Activated CD8-positive, alpha-beta T cell treated with anti-CD3 and anti-CD28 coated beads for 36 hours (primary cell): ENCODE data around the gene STH. TPM values are rescaled to one million over a fixed set of nuclear protein-coding genes. Genes with fewer than 3 reads are reported as not detected.

Experiments used
- ATAC-seq: fragments of 200-7000 bp; cut with Tn5 transposase; one replicate; pipeline ENCODE4 v1.10.0; 2021; ENCODE audit warnings: mild to moderate bottlenecking, moderate library complexity
- CTCF ChIA-PET: fragments of 350-600 bp; sonication (Branson Sonifier 250); formaldehyde crosslinking; loops from one replicate; lab custom pipeline; 2021; ENCODE audit warnings: antibody characterized with exemption; lab: Charles Lee
- POLR2A ChIA-PET: fragments of 350-600 bp; sonication (Branson Sonifier 250); formaldehyde crosslinking; loops from one replicate; lab custom pipeline; 2021; ENCODE audit warnings: antibody characterized with exemption; lab: Charles Lee
- DNase-seq: peaks from one replicate; pipeline ENCODE4 v3.0.0-alpha.2; 2020
- H3K27ac Mint-ChIP-seq: one replicate; pipeline ENCODE4 v1.8.0; 2021; ENCODE audit warnings: mild to moderate bottlenecking, mixed read lengths
- H3K27me3 Mint-ChIP-seq: one replicate; pipeline ENCODE4 v1.8.0; 2021; ENCODE audit warnings: mixed read lengths
- H3K36me3 Mint-ChIP-seq: one replicate; pipeline ENCODE4 v1.8.0; 2021; ENCODE audit warnings: low read depth, mixed read lengths
- H3K4me1 Mint-ChIP-seq: one replicate; pipeline ENCODE4 v1.8.0; 2021; ENCODE audit warnings: low read depth, mixed read lengths
- H3K4me3 Mint-ChIP-seq: one replicate; pipeline ENCODE4 v1.8.0; 2021; ENCODE audit warnings: mild to moderate bottlenecking, moderate library complexity, mixed read lengths
- H3K9me3 Mint-ChIP-seq: one replicate; pipeline ENCODE4 v1.8.0; 2021; ENCODE audit warnings: mixed read lengths
- CTCF ChIP-seq: fragments of 200-600 bp; IDR thresholded peaks from one replicate; pipeline ENCODE4 v1.8.0; 2022; ENCODE audit warnings: antibody characterized with exemption, mild to moderate bottlenecking
- intact Hi-C: fragments of 100-400 bp; cut with micrococcal nuclease; formaldehyde crosslinking; loops from one replicate; pipeline ENCODE4 v1.10.0; 2022
- total RNA-seq, 2 experiments: library from RNA; stranded (reverse); gene quantifications; one replicate each; pipeline ENCODE4 v1.2.3, GENCODE V29; 2021

The STH gene
- total RNA-seq, 2 experiments from 2014 or later = not detected

- no peaks in the 10 kb centered on the region for H3K36me3 Mint-ChIP-seq
- H3K4me1 Mint-ChIP-seq = no peaks in the 10 kb centered on the region
- CTCF ChIA-PET = no interaction called here
- H3K4me3 Mint-ChIP-seq = no peak overlapping the region
- H3K27ac Mint-ChIP-seq = no peak overlapping the region
- DNase-seq = no peak
- no peak for ATAC-seq
- TF ChIP-seq CTCF = no peak
- POLR2A ChIA-PET = no interaction called here
- no peaks in the 10 kb centered on the region for H3K9me3 Mint-ChIP-seq
- no peaks in the 10 kb centered on the region for H3K27me3 Mint-ChIP-seq
- intact Hi-C loops = no loop called here
Observed at GRCh38 chr17:45977976-45978626, 20.9 kb upstream of the STH start.

- no peaks in the 10 kb centered on the region for H3K36me3 Mint-ChIP-seq
- no peak for ATAC-seq
- CTCF ChIA-PET = interaction anchor here (1.5 kb wide), 1 partner anchor 12 kb away, joined by 4 read pairs; no protein-coding TSS in a partner anchor
- no peaks in the 10 kb centered on the region for H3K4me1 Mint-ChIP-seq
- intact Hi-C loops = no loop called here
- H3K4me3 Mint-ChIP-seq = no peak overlapping the region
- H3K27ac Mint-ChIP-seq = no peak overlapping the region
- H3K9me3 Mint-ChIP-seq = no peaks in the 10 kb centered on the region
- DNase-seq = no peak
- H3K27me3 Mint-ChIP-seq = no peaks in the 10 kb centered on the region
- POLR2A ChIA-PET = no interaction called here
- no peak for TF ChIP-seq CTCF
Observed at GRCh38 chr17:45979137-45979536, 19.9 kb upstream of the STH start.

GRCh38 chr17:45980855-45981254 is 18.2 kb upstream of the STH start:
- POLR2A ChIA-PET = no interaction called here
- no peaks in the 10 kb centered on the region for H3K36me3 Mint-ChIP-seq
- intact Hi-C loops = no loop called here
- no peak overlapping the region for H3K4me3 Mint-ChIP-seq
- CTCF ChIA-PET = interaction anchor here (0.8 to 1.5 kb wide), 2 partner anchors 22 to 31 kb away, joined by 3 to 4 read pairs; no protein-coding TSS in a partner anchor
- no peak overlapping the region for H3K27ac Mint-ChIP-seq
- H3K4me1 Mint-ChIP-seq = no peaks in the 10 kb centered on the region
- no peaks in the 10 kb centered on the region for H3K27me3 Mint-ChIP-seq
- H3K9me3 Mint-ChIP-seq = no peaks in the 10 kb centered on the region
- ATAC-seq (no peak), DNase-seq (no peak)
- no peak for TF ChIP-seq CTCF

- H3K4me3 Mint-ChIP-seq = no peak overlapping the region
- H3K27ac Mint-ChIP-seq = no peak overlapping the region
- ChIA-PET CTCF (interaction anchor here (0.8 to 1.5 kb wide), 2 partner anchors 22 to 32 kb away, joined by 3 to 4 read pairs; no protein-coding TSS in a partner anchor), POLR2A (no interaction called here)
- no peaks in the 10 kb centered on the region for H3K36me3 Mint-ChIP-seq
- H3K4me1 Mint-ChIP-seq = no peaks in the 10 kb centered on the region
- intact Hi-C loops = no loop called here
- no peak for TF ChIP-seq CTCF
- H3K27me3 Mint-ChIP-seq = no peaks in the 10 kb centered on the region
- no peaks in the 10 kb centered on the region for H3K9me3 Mint-ChIP-seq
- DNase-seq = no peak
- ATAC-seq = no peak
Observed at GRCh38 chr17:45981306-45981705, 17.7 kb upstream of the STH start.

- Mint-ChIP-seq H3K27me3 (no peaks in the 10 kb centered on the region), H3K4me3 (no peak overlapping the region), H3K4me1 (no peaks in the 10 kb centered on the region), H3K9me3 (no peaks in the 10 kb centered on the region), H3K27ac (no peak overlapping the region), H3K36me3 (no peaks in the 10 kb centered on the region)
- ChIA-PET CTCF (no interaction called here), POLR2A (no interaction called here)
- no peak for TF ChIP-seq CTCF
- DNase-seq (no peak), ATAC-seq (no peak)
- intact Hi-C loops = no loop called here
Observed at GRCh38 chr17:45982791-45983613, 16.0 kb upstream of the STH start.
